Neuronal stem cell (in vitro differentiated cells): ENCODE measurements around the gene C1QTNF12.

Experiments
- DNase-seq: peaks from one replicate; pipeline ENCODE4 v3.0.0-alpha.2; 2013; ENCODE audit warnings: low spot score
- H2AFZ ChIP-seq: one replicate; pipeline ENCODE4 v1.6.1; 2013; ENCODE audit warnings: mild to moderate bottlenecking, low read length, inconsistent platforms
- H2AK5ac ChIP-seq: 2 replicates; pipeline ENCODE4 v1.6.1; 2013; ENCODE audit warnings: low read depth, mild to moderate bottlenecking, inconsistent platforms, low read length, moderate library complexity, mixed read lengths
- H2BK120ac ChIP-seq: 2 replicates; pipeline ENCODE4 v1.6.1; 2013; ENCODE audit warnings: low read depth, mild to moderate bottlenecking, inconsistent platforms, low read length, moderate library complexity, mixed read lengths
- H2BK12ac ChIP-seq: one replicate; pipeline ENCODE4 v1.6.1; 2013; ENCODE audit warnings: low read length, inconsistent platforms
- H2BK15ac ChIP-seq: 2 replicates; pipeline ENCODE4 v1.6.1; 2013; ENCODE audit warnings: mild to moderate bottlenecking, low read length, inconsistent platforms, mixed read lengths
- H2BK5ac ChIP-seq: one replicate; pipeline ENCODE4 v1.6.1; 2013; ENCODE audit warnings: inconsistent platforms, mild to moderate bottlenecking, low read length, moderate library complexity
- H3K14ac ChIP-seq: one replicate; pipeline ENCODE4 v1.6.1; 2013; ENCODE audit warnings: low read length, inconsistent platforms
- H3K18ac ChIP-seq: 2 replicates; pipeline ENCODE4 v1.6.1; 2013; ENCODE audit warnings: low read length, inconsistent platforms
- H3K23ac ChIP-seq: 2 replicates; pipeline ENCODE4 v1.6.1; 2013; ENCODE audit warnings: low read depth, mild to moderate bottlenecking, mixed read lengths, low read length, inconsistent platforms; ENCODE audit not compliant: poor library complexity
- H3K27ac ChIP-seq: replicated peaks from 3 replicates; pipeline ENCODE4 v1.5.1; 2013; ENCODE audit warnings: low read length, inconsistent platforms
- H3K27me3 ChIP-seq, 3 experiments: 2 replicates each; pipeline ENCODE4 v1.6.1; 2013; ENCODE audit warnings: low read length in 3 of 3, mild to moderate bottlenecking in 2 of 3, inconsistent platforms in 1 of 3, low read depth in 1 of 3, mixed read lengths in 1 of 3, moderate library complexity in 1 of 3; ENCODE audit not compliant: control insufficient read depth in 3 of 3, insufficient read depth in 3 of 3
- H3K36me3 ChIP-seq, 2 donors: replicated peaks in 1 of 2; 2 replicates each; pipeline ENCODE4 v1.6.1; 2013; ENCODE audit warnings: low read length in 2 of 2; ENCODE audit not compliant: control insufficient read depth in 2 of 2, insufficient read depth in 2 of 2
- H3K4ac ChIP-seq: 2 replicates; pipeline ENCODE4 v1.6.1; 2013; ENCODE audit warnings: inconsistent platforms, mild to moderate bottlenecking, low read length, moderate library complexity
- H3K4me1 ChIP-seq, 2 donors: 1 replicate in 1 of 2; 2 replicates in 1 of 2; pipeline ENCODE4 v1.6.1; 2013; ENCODE audit warnings: low read length in 2 of 2, low read depth in 1 of 2; ENCODE audit not compliant: control insufficient read depth in 2 of 2, insufficient read depth in 1 of 2
- H3K4me2 ChIP-seq: one replicate; pipeline ENCODE4 v1.6.1; 2013; ENCODE audit warnings: mild to moderate bottlenecking, low read length, inconsistent platforms; ENCODE audit not compliant: insufficient read depth, poor library complexity, severe bottlenecking
- H3K4me3 ChIP-seq, 2 donors: 2 replicates each; pipeline ENCODE4 v1.5.1; 2013; ENCODE audit warnings: low read length in 2 of 2, mild to moderate bottlenecking in 2 of 2, inconsistent platforms in 1 of 2, moderate library complexity in 1 of 2
- H3K79me1 ChIP-seq: one replicate; pipeline ENCODE4 v1.6.1; 2013; ENCODE audit warnings: low read depth, mild to moderate bottlenecking, inconsistent platforms, low read length, moderate library complexity
- H3K9ac ChIP-seq: one replicate; pipeline ENCODE4 v1.6.1; 2013; ENCODE audit warnings: mild to moderate bottlenecking, low read depth, low read length, inconsistent platforms; ENCODE audit not compliant: poor library complexity
- H3K9me3 ChIP-seq, 2 donors: replicated peaks in 1 of 2; 2 replicates each; pipeline versions ENCODE3 to v1.6.1; 2013; ENCODE audit warnings: low read length in 2 of 2, mild to moderate bottlenecking in 2 of 2, inconsistent platforms in 1 of 2, low read depth in 1 of 2, mixed read lengths in 1 of 2, moderate library complexity in 1 of 2; ENCODE audit not compliant: control insufficient read depth in 2 of 2, insufficient read depth in 1 of 2
- H4K8ac ChIP-seq: one replicate; pipeline ENCODE4 v1.6.1; 2013; ENCODE audit warnings: low read depth, mild to moderate bottlenecking, inconsistent platforms, low read length, moderate library complexity
- H4K91ac ChIP-seq: one replicate; pipeline ENCODE4 v1.6.1; 2013; ENCODE audit warnings: low read length, low read depth, mild to moderate bottlenecking, inconsistent platforms; ENCODE audit not compliant: poor library complexity
- WGBS, 2 donors: extraction: QIAGEN DNeasy Blood & Tissue Kit; methylation state at CpG; one replicate each; pipeline ENCODE4 v1.1.7; 2013; ENCODE audit warnings: missing lambda C conversion rate in 2 of 2, mixed read lengths in 1 of 2; ENCODE audit not compliant: insufficient read length in 2 of 2, insufficient replicate concordance in 1 of 2; ENCODE audit errors: extremely low coverage in 2 of 2; 5-methylcytosine and 5-hydroxymethylcytosine counted together

C1QTNF12 gene

DNA sequence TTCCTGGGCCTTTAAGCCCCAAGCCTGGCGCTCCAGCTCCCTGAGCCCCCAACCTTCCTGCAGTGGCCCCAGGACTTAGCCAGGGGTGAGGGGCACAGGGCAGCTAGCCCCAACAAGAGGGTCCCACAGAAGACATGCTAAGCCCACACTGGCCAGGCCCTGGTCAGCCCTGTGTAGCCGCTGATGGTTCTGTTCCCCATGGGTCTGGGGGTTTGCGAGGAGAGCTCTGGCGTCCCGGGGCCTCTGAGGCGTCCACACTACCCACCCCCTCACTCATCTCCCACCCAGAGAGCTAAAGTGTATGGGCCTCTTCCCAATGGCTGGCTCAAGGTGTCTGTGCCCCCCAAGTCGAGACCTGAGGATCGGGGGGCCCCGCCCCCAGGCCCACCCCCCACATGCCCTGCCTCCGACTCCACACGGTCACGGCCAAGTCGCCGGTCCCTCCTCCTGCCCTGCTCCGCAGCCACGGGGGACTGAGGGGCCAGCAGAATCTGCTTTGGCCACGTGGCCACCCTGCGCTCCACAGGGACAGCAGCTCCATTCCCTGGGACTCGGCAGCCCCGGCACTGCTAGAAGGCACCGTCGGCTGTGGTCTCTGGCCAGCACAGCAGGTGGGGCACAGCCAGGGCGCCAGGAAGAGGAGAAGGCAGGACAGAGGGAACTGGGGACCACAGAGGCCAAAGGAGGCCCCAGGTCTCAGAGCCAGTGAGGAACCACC is 47.9 kb downstream of the C1QTNF12 start:
- peaks cover 0 to 6% (median 3%) of the 10 kb centered on the region in 3 experiments for H3K27me3 ChIP-seq
- no peak for DNase-seq
- peaks cover 3 to 14% of the 10 kb centered on the region in 2 donors for H3K4me1 ChIP-seq
- no peaks in the 10 kb centered on the region for H3K79me1 ChIP-seq
- no peak overlapping the region for H2AFZ ChIP-seq
- no peaks in the 10 kb centered on the region for H3K36me3 ChIP-seq
- H3K4me3 ChIP-seq = no peak overlapping the region
- H3K14ac ChIP-seq = peak overlapping the region; percentile 82
- peak overlapping the region; percentile 98 for H2BK12ac ChIP-seq
- H3K27ac ChIP-seq = no peak overlapping the region
- H2AK5ac ChIP-seq = peak overlapping the region; percentile 53
- peak overlapping the region; percentile 90 for H2BK5ac ChIP-seq
- peak overlapping the region; percentile 24 for H3K9ac ChIP-seq
- peak overlapping the region; percentile 28 for H3K18ac ChIP-seq
- WGBS, 2 donors = no CpG with 5 or more reads among the region's 23 CpGs
- no peak overlapping the region for H4K8ac ChIP-seq
- peaks cover 5% of the 10 kb centered on the region in 2 donors for H3K9me3 ChIP-seq
- H2BK15ac ChIP-seq = peak overlapping the region; percentile 89
- no peak overlapping the region for H3K23ac ChIP-seq
- H2BK120ac ChIP-seq = no peak overlapping the region
- no peak overlapping the region for H4K91ac ChIP-seq
- H3K4me2 ChIP-seq = no peak overlapping the region
- H3K4ac ChIP-seq = no peak overlapping the region

DNA sequence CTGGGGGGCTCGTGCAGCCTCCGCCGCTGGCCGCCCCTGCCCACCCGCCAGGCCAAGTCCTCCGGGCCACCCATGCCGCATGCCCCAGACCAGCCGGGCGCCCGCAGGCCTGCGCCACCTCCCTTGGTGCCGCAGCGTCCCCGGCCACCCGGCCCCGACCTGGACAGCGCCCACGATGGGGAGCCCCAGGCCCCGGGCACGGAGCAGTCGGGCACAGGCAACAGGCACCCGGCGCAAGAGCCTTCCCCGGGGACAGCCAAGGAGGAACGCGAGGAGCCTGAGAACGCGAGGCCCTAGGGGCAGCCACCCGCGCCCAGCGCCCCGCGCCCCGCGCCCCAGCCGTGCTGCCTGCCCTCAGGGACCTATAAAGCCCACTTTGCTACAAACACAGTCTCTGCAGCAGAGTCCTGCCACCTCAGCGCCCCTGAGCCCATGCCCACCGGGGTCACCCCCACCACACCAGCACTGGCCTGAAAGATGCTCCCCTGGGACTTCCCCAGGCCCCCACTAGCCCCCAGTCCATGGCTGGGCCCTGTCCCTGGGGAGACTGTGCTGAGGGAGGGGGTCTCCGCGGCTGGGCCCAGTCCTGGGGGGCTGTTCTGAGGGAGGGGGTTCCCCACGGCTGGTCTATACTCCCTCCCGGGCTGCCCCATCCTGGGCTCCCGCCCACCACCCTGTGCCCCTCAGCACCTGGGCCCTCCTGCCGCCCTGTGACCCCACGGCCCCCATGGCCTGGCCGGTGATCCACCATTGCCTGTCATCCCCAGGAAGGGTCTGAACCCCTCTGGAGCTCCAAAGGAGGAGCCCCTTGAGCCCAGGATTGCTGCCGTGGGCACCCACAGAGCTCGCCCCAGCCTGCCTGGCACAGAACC is 48.7 kb downstream of the C1QTNF12 start:
- Histone ChIP-seq H2AFZ (no peak overlapping the region), H3K23ac (peak overlapping the region; percentile 31), H2AK5ac (peak overlapping the region; percentile 46), H2BK5ac (no peak overlapping the region), H3K18ac (peak overlapping the region; percentile 71), H2BK12ac (no peak overlapping the region), H3K4me1 (peaks cover 3 to 14% of the 10 kb centered on the region in 2 donors), H3K27ac (no peak overlapping the region), H4K91ac (no peak overlapping the region), H3K4ac (no peak overlapping the region), H2BK15ac (peak overlapping the region; percentile 89), H3K9me3 (peaks cover 5% of the 10 kb centered on the region in 2 donors), H3K4me2 (no peak overlapping the region), H2BK120ac (no peak overlapping the region), H3K27me3 (peaks cover 0 to 6% (median 0%) of the 10 kb centered on the region in 3 experiments), H3K79me1 (no peaks in the 10 kb centered on the region), H3K9ac (no peak overlapping the region), H3K4me3 (no peak overlapping the region), H4K8ac (no peak overlapping the region), H3K36me3 (no peaks in the 10 kb centered on the region), H3K14ac (no peak overlapping the region)
- no peak for DNase-seq
- no CpG with 5 or more reads among the region's 48 CpGs for WGBS, 2 donors

DNA sequence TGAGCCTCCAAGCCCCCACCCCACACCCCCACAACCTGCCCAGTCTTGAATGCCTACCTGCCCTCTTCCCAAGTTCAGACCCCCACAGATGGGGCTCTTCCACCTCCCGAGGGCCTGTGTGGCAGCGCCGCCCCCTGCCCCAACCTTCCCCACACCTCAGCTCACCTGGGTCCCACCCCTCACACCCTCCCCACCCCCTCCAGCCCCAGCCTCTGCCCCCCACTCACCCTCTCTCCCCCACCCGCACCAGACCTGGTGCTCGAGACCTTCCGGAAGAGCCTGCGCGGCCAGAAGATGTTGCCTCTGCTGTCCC is 49.4 kb downstream of the C1QTNF12 start:
- no peak overlapping the region for H2BK5ac ChIP-seq

More for the DNA sequence above, 49.4 kb downstream of the C1QTNF12 start:
- Histone ChIP-seq H2BK12ac (no peak overlapping the region), H2AFZ (no peak overlapping the region), H3K4ac (no peak overlapping the region), H3K23ac (peak overlapping the region; percentile 31), H3K27me3 (peaks cover 0 to 6% (median 0%) of the 10 kb centered on the region in 3 experiments), H4K91ac (no peak overlapping the region), H3K18ac (no peak overlapping the region), H3K14ac (no peak overlapping the region), H3K36me3 (no peaks in the 10 kb centered on the region), H2BK15ac (no peak overlapping the region), H3K9me3 (peaks cover 5% of the 10 kb centered on the region in 2 donors), H2AK5ac (no peak overlapping the region), H3K27ac (no peak overlapping the region), H4K8ac (no peak overlapping the region), H2BK120ac (peak overlapping the region; percentile 47), H3K79me1 (no peaks in the 10 kb centered on the region), H3K9ac (no peak overlapping the region), H3K4me2 (no peak overlapping the region), H3K4me3 (no peak overlapping the region), H3K4me1 (peaks cover 3 to 14% of the 10 kb centered on the region in 2 donors)
- no CpG with 5 or more reads among the region's 8 CpGs for WGBS, 2 donors
- DNase-seq = no peak
